Measurements from ENCODE around the gene UGT1A3. TPM values are rescaled to one million over a fixed set of nuclear protein-coding genes. Genes with fewer than 3 reads are reported as not detected.
"Not testable (repeated sequence)": the region's sequence is repeated elsewhere in the genome, so short reads cannot be mapped to it uniquely, and the experiment has no call there.

The UGT1A3 gene
- total and polyA plus RNA-seq, 8 donors, result not detected

GRCh38 chr2:233745073-233745755 lies 16.4 kb downstream of the UGT1A3 start:
- Histone ChIP-seq H3K4me1 (no peaks in the 10 kb centered on the region), H3K27me3 (peaks cover 0 to 5% of the 10 kb centered on the region in 2 donors), H3K9me3 (no peaks in the 10 kb centered on the region), H3K4me3 (no peak overlapping the region), H3K27ac (no peak overlapping the region), H3K36me3 (no peaks in the 10 kb centered on the region)
- intact Hi-C loops (cut with DNase I), result no loop called here
- DNase-seq (no peak), ATAC-seq (no peak)
- no peak for TF ChIP-seq CTCF (IDR thresholded peaks at IDR 0.05)

- H3K4me3 ChIP-seq; H3K4me1 ChIP-seq; H3K27ac ChIP-seq; DNase-seq; H3K36me3 ChIP-seq; ATAC-seq; H3K27me3 ChIP-seq; intact Hi-C loops (cut with DNase I); H3K9me3 ChIP-seq: not testable (repeated sequence)
Observed at GRCh38 chr2:233745838-233746237, 17.0 kb downstream of the UGT1A3 start.

GRCh38 chr2:233746475-233747282 lies 17.8 kb downstream of the UGT1A3 start:
- Histone ChIP-seq H3K27me3 (peaks cover 0 to 5% of the 10 kb centered on the region in 2 donors), H3K4me3 (no peak overlapping the region), H3K36me3 (no peaks in the 10 kb centered on the region), H3K9me3 (peaks cover 0 to 11% of the 10 kb centered on the region in 2 donors), H3K27ac (no peak overlapping the region), H3K4me1 (no peaks in the 10 kb centered on the region)
- no peak for TF ChIP-seq CTCF (IDR thresholded peaks at IDR 0.05)
- ATAC-seq (no peak), DNase-seq (no peak)
- intact Hi-C loops (cut with DNase I), result no loop called here

- TF ChIP-seq CTCF (IDR thresholded peaks at IDR 0.05), result no peak
- intact Hi-C loops (cut with DNase I), result no loop called here
- Histone ChIP-seq H3K9me3 (peaks cover 0 to 11% of the 10 kb centered on the region in 2 donors), H3K36me3 (no peaks in the 10 kb centered on the region), H3K4me3 (no peak overlapping the region), H3K27ac (no peak overlapping the region), H3K4me1 (no peaks in the 10 kb centered on the region), H3K27me3 (peaks cover 0 to 5% of the 10 kb centered on the region in 2 donors)
- no peak for ATAC-seq
- DNase-seq, result peak in 1 of 4 donors; percentile 69
Observed at GRCh38 chr2:233747283-233747544, 18.4 kb downstream of the UGT1A3 start.

- H3K4me1 ChIP-seq; H3K4me3 ChIP-seq; ATAC-seq; intact Hi-C loops (cut with DNase I); H3K27ac ChIP-seq; DNase-seq; H3K27me3 ChIP-seq; H3K36me3 ChIP-seq: not testable (repeated sequence)
- H3K9me3 ChIP-seq, result peaks cover 0 to 11% of the 10 kb centered on the region in 2 donors
Observed at GRCh38 chr2:233750689-233751088, 21.8 kb downstream of the UGT1A3 start.

GRCh38 chr2:233751212-233752009 lies 22.6 kb downstream of the UGT1A3 start:
- H3K9me3 ChIP-seq, result peaks cover 0 to 11% of the 10 kb centered on the region in 2 donors
- ATAC-seq; H3K27me3 ChIP-seq; H3K36me3 ChIP-seq; H3K4me1 ChIP-seq; H3K4me3 ChIP-seq; DNase-seq; H3K27ac ChIP-seq; intact Hi-C loops (cut with DNase I): not testable (repeated sequence)
